ENCODE measurements around the gene SPNS2. TPM values are rescaled to one million over a fixed set of nuclear protein-coding genes. Genes with fewer than 3 reads are reported as not detected.
A peak's percentile ranks its signal among the peaks of the same experiment; 100 is the strongest.

Gene SPNS2
- total and polyA plus RNA-seq, 4 donors = 4.0 to 9.0 (median 5.2) TPM

GRCh38 chr17:4555873-4556759, 57.4 kb downstream of the SPNS2 start:
- H3K27ac ChIP-seq (ENCODE audit: low read depth in 1 of 2, low read length in 2 of 2) = peak overlapping the region; percentile 32 to 65
- no peaks in the 10 kb centered on the region for H3K27me3 ChIP-seq (ENCODE audit: control insufficient read depth in 4 of 4, insufficient read depth in 4 of 4, low read length in 3 of 4)
- H3K9me3 ChIP-seq (ENCODE audit: control insufficient read depth in 4 of 4, low read length in 3 of 4) = no peaks in the 10 kb centered on the region
- WGBS = 74% methylated on average over 17 of the region's 17 CpGs
- peaks cover 2 to 25% (median 12%) of the 10 kb centered on the region in 4 donors for H3K4me1 ChIP-seq (ENCODE audit: control insufficient read depth in 4 of 4, insufficient read depth in 4 of 4, low read length in 3 of 4)
- no peak overlapping the region for H3K9ac ChIP-seq (ENCODE audit: low read depth in 1 of 2, low read length in 2 of 2)
- peaks cover 5 to 19% (median 13%) of the 10 kb centered on the region in 4 donors for H3K36me3 ChIP-seq (ENCODE audit: control insufficient read depth in 4 of 4, insufficient read depth in 3 of 4, low read depth in 1 of 4, low read length in 3 of 4)
- DNase-seq (ENCODE audit: low spot score) = no peak
- no peak for TF ChIP-seq RXRA (IDR thresholded peaks at IDR 0.05)
- TF ChIP-seq, protein P1, sequence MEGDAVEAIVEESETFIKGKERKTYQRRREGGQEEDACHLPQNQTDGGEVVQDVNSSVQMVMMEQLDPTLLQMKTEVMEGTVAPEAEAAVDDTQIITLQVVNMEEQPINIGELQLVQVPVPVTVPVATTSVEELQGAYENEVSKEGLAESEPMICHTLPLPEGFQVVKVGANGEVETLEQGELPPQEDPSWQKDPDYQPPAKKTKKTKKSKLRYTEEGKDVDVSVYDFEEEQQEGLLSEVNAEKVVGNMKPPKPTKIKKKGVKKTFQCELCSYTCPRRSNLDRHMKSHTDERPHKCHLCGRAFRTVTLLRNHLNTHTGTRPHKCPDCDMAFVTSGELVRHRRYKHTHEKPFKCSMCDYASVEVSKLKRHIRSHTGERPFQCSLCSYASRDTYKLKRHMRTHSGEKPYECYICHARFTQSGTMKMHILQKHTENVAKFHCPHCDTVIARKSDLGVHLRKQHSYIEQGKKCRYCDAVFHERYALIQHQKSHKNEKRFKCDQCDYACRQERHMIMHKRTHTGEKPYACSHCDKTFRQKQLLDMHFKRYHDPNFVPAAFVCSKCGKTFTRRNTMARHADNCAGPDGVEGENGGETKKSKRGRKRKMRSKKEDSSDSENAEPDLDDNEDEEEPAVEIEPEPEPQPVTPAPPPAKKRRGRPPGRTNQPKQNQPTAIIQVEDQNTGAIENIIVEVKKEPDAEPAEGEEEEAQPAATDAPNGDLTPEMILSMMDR (IDR thresholded peaks at IDR 0.05; ENCODE audit: low read depth, low read length, missing input control) = no peak
- TF ChIP-seq YY1 (IDR thresholded peaks at IDR 0.05) = no peak
- TF ChIP-seq FOXA1 (IDR thresholded peaks at IDR 0.05) = no peak
- no peak for TF ChIP-seq JUND (IDR thresholded peaks at IDR 0.05)
- TF ChIP-seq FOXA2 (IDR thresholded peaks at IDR 0.05) = no peak
- TF ChIP-seq TAF1 (conservative IDR thresholded peaks at IDR 0.05) = no peak
- TF ChIP-seq HNF4G (IDR thresholded peaks at IDR 0.05) = no peak
- TF ChIP-seq SP1 (IDR thresholded peaks at IDR 0.05) = no peak
- TF ChIP-seq MAX (IDR thresholded peaks at IDR 0.05) = no peak
- no peak for TF ChIP-seq EGR1 (IDR thresholded peaks at IDR 0.05; ENCODE audit: low read depth in 2 of 2)
- H3K4me3 ChIP-seq (ENCODE audit: low read depth in 1 of 3, low read length in 3 of 3) = peak overlapping the region in 2 of 3 donors; percentile 83 to 97

DNA sequence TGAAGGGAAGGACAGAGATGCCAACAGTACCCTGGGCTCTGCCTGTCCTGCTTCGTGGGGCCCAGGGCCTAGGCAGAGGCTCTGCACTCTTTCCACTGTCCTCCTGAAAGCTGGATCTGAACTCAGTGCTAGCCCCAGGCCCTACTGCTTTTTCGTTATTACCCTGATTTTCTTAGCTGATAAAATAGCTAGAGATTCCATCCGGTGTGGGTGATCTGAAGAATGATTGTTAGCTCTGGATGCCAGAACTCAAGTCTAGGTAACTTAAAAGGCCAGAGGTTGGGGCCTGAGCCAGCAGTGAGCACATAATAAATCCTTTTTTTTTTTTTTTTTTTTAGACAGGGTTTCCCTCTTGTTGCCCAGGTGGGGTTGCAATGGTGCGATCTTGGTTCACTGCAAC, 58.3 kb downstream of the SPNS2 start:
- 74% methylated on average over 4 of the region's 4 CpGs for WGBS
- H3K27ac ChIP-seq (ENCODE audit: low read depth in 1 of 2, low read length in 2 of 2) = no peak overlapping the region
- TF ChIP-seq ZBTB33 (IDR thresholded peaks at IDR 0.05) (no peak), HNF4A (conservative IDR thresholded peaks at IDR 0.05) (no peak), JUND (IDR thresholded peaks at IDR 0.05) (no peak), GABPA (IDR thresholded peaks at IDR 0.05 in 1 of 2, conservative IDR thresholded peaks at IDR 0.05 in 1 of 2) (no peak), EGR1 (IDR thresholded peaks at IDR 0.05; ENCODE audit: low read depth in 2 of 2) (no peak), MAX (IDR thresholded peaks at IDR 0.05) (no peak), FOXA2 (IDR thresholded peaks at IDR 0.05) (no peak), FOXA1 (IDR thresholded peaks at IDR 0.05) (no peak), YY1 (IDR thresholded peaks at IDR 0.05) (no peak), RAD21 (IDR thresholded peaks at IDR 0.05) (no peak), RXRA (IDR thresholded peaks at IDR 0.05) (no peak)
- H3K4me3 ChIP-seq (ENCODE audit: low read depth in 1 of 3, low read length in 3 of 3) = no peak overlapping the region
- no peak for DNase-seq (ENCODE audit: low spot score)
- no peaks in the 10 kb centered on the region for H3K27me3 ChIP-seq (ENCODE audit: control insufficient read depth in 4 of 4, insufficient read depth in 4 of 4, low read length in 3 of 4)
- H3K4me1 ChIP-seq (ENCODE audit: control insufficient read depth in 4 of 4, insufficient read depth in 4 of 4, low read length in 3 of 4) = peaks cover 2 to 25% (median 12%) of the 10 kb centered on the region in 4 donors
- no peaks in the 10 kb centered on the region for H3K9me3 ChIP-seq (ENCODE audit: control insufficient read depth in 4 of 4, low read length in 3 of 4)
- H3K9ac ChIP-seq (ENCODE audit: low read depth in 1 of 2, low read length in 2 of 2) = no peak overlapping the region
- peaks cover under 1 to 12% (median 7%) of the 10 kb centered on the region in 4 donors for H3K36me3 ChIP-seq (ENCODE audit: control insufficient read depth in 4 of 4, insufficient read depth in 3 of 4, low read depth in 1 of 4, low read length in 3 of 4)

Data from liver (tissue), 9 donors.